GM06990 (cell line): ENCODE measurements around the gene NRTN.

Source experiments
- DNase-seq: peaks from one replicate; pipeline ENCODE4 v3.0.0-alpha.2; 2011; ENCODE audit not compliant: insufficient read length; ENCODE audit errors: extremely low read depth
- H3K27me3 ChIP-seq: replicated peaks from 2 replicates; pipeline ENCODE4 v1.6.0; 2011; ENCODE audit warnings: low read length; ENCODE audit not compliant: control insufficient read depth, insufficient read depth
- H3K36me3 ChIP-seq: 2 replicates; pipeline ENCODE4 v1.5.1; 2011; ENCODE audit warnings: low read length; ENCODE audit not compliant: control insufficient read depth, insufficient read depth
- H3K4me3 ChIP-seq: replicated peaks from 2 replicates; pipeline ENCODE4 v1.5.1; 2011; ENCODE audit warnings: low read depth, mild to moderate bottlenecking, control low read depth, low read length
- TF ChIP-seq, protein P1 (sequence below): IDR thresholded peaks from 2 replicates; pipeline ENCODE4 v1.5.1; 2011; ENCODE audit warnings: low read length, control low read depth, mild to moderate bottlenecking, inconsistent platforms; ENCODE audit not compliant: insufficient read depth, poor library complexity, severe bottlenecking

Gene NRTN

DNA sequence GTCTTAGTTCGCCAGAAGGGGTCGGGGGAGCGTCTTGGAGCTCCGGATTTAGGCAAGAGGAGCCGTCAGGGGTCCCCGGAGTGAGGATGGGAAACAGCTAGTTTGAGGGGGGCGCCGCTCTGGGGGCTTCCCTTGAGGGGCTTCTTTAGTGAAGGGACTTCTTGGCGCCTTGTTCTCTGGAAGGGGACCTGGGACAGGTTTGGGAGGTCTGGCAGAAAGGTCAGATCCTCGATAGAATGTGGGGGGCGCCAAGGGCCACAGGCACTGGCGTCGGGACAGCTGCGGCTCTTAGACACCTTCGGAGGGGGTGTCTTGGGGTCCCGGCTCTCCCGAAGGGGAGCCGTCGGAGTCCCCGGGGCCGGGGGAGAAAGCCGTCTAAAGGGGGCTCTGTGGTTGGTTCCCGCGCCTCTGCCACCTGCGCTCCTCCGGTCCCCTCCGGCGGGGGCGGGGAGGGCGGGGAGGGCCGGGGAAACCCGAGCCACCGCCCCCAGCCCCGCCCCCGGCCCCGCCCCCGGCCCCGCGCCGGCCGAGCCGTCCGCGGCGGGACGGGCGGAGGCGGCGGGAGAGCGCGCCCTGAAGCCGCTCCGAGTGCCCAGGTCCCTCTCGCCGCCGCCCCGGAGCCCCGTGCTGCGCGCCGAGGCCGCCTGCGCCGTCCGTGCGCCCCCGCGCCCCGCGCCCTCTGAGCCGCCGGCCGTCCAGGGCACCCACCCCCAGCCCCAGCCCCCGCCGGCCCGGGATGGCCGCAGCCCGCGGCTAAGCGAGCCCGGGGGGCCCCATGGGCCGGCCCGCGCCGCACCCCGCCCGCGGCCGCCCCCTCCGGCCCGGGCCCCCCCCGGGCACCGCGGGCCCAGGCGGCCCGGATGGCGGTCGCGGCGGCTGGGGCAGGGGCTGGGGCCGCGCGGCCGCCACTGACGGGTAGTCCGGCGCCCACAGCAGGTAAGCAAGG is at the start of gene NRTN:
Gene NRTN (plus strand): TSS at position 552 of the 946 bp plus-strand sequence. CDS start 19,099 bp downstream, outside the sequence.
- TF ChIP-seq, protein P1, sequence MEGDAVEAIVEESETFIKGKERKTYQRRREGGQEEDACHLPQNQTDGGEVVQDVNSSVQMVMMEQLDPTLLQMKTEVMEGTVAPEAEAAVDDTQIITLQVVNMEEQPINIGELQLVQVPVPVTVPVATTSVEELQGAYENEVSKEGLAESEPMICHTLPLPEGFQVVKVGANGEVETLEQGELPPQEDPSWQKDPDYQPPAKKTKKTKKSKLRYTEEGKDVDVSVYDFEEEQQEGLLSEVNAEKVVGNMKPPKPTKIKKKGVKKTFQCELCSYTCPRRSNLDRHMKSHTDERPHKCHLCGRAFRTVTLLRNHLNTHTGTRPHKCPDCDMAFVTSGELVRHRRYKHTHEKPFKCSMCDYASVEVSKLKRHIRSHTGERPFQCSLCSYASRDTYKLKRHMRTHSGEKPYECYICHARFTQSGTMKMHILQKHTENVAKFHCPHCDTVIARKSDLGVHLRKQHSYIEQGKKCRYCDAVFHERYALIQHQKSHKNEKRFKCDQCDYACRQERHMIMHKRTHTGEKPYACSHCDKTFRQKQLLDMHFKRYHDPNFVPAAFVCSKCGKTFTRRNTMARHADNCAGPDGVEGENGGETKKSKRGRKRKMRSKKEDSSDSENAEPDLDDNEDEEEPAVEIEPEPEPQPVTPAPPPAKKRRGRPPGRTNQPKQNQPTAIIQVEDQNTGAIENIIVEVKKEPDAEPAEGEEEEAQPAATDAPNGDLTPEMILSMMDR, result no peak

DNA sequence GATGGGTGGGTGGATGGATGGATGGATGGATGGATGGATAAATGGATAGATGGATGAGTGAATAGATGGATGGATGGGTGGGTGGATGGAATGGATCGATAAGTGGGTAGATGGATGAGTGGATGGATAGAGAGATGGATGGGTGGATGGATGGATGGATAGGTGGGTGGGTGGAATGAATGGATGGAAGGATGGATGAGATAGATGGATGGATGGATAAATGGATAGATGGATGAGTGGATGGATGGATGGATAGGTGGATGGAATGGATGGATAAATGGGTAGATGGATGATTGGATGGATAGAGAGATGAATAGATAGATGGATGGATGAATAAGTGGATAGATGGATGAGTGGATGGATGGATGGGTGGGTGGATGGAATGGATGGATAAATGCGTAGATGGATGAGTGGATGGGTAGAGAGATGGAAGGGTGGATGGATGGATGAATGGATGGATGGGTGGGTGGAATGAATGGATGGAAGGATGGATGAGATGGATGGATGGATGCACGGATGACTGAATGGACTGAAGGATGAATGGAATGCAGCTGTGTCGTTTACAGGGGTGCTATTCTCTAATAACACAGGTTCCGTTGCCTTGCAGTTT is 42.2 kb upstream of the NRTN start:
- no peaks in the 10 kb centered on the region for H3K27me3 ChIP-seq
- H3K4me3 ChIP-seq, result no peak overlapping the region
- TF ChIP-seq, protein P1, result no peak
- H3K36me3 ChIP-seq, result no peaks in the 10 kb centered on the region
- no peak for DNase-seq

More for the DNA sequence above, at the start of gene NRTN:
- no peaks in the 10 kb centered on the region for H3K36me3 ChIP-seq
- DNase-seq, result no peak
- H3K4me3 ChIP-seq, result no peak within 1 kb of the TSS; the same call in 1 of the 2 replicates
- no peaks in the 10 kb centered on the region; the same call in 1 of the 2 replicates for H3K27me3 ChIP-seq

DNA sequence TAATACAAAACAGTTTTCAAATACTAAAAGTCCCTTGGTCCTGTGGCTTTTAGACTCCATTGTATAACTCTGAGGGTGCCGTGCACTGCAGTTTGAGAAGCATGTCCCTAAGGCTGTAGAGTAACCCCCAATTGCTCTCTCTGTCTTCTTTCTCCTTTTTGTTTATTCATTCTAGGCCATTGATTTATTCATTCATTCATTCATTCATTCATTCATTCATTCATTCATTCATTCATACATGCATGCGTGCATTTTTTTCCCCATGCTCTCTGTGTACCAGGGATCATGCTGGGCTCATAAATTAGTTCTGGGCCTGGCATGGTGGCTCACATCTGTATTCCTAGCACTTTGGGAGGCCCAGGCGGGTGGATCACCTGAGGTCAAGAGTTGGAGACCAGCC is 39.6 kb upstream of the NRTN start:
- no peak overlapping the region for H3K4me3 ChIP-seq
- TF ChIP-seq, protein P1, result no peak
- no peaks in the 10 kb centered on the region for H3K36me3 ChIP-seq
- H3K27me3 ChIP-seq, result no peaks in the 10 kb centered on the region
- DNase-seq, result no peak

- TF ChIP-seq, protein P1, result no peak
- Histone ChIP-seq H3K36me3 (no peaks in the 10 kb centered on the region), H3K4me3 (no peak overlapping the region), H3K27me3 (no peaks in the 10 kb centered on the region)
- DNase-seq, result no peak
Observed at GRCh38 chr19:5767949-5768348, 36.9 kb upstream of the NRTN start.

GRCh38 chr19:5772416-5772815 is 32.5 kb upstream of the NRTN start:
- Histone ChIP-seq H3K36me3 (no peaks in the 10 kb centered on the region), H3K27me3 (no peaks in the 10 kb centered on the region; the same call in 1 of the 2 replicates), H3K4me3 (no peak overlapping the region)
- no peak for DNase-seq
- TF ChIP-seq, protein P1, result no peak
